Raji (cell line): ENCODE measurements around the gene ZNF92.

Source experiments
- POLR2A ChIP-seq: IDR thresholded peaks from 2 replicates; pipeline ENCODE4 v1.6.1; 2011; ENCODE audit warnings: low read depth, low read length, control low read depth; ENCODE audit not compliant: insufficient read depth

Gene ZNF92

DNA sequence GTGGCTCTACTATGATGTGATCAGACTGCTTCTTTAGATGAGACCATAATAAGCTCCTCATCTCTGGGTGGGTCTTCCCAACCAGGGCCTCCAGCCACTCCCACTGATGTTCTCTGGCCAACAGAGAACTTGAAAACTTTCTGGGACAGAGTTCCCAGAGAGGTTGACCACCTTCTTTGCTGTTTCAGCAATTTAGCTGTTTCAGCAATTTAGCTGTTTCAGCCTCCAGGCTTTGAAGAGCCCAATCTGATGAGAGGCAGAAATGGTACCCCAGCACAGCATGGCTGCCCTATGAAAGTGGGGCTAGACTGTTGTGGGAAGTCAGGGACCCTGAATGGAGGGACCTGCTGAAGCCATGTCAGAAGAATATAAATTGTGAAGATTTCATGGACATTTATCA, 49.0 kb downstream of the ZNF92 start:
- no peak for TF ChIP-seq POLR2A

GRCh38 chr7:65429642-65430343, 56.1 kb downstream of the ZNF92 start:
- TF ChIP-seq POLR2A, result no peak

GRCh38 chr7:65430344-65431186, 56.9 kb downstream of the ZNF92 start:
- TF ChIP-seq POLR2A, result no peak

DNA sequence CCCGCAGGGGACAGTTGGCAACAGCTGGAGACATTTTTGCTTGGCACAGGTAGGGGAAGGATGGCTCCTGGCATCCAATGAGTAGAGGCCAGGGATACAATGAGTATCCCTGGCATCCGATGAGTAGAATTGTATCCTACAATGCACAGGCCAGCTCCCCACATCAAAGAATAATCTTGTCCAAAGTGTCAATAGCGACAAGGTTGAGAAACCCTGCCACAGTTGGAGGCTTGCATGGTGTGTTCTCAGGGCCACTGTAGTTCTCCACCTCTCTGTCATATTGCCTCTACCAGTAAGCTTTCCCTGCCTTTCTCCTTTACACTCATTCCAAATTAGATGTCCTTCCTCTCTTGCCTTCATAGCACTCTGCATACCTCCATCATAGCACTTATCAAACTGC, 60.7 kb downstream of the ZNF92 start:
- no peak for TF ChIP-seq POLR2A

- no peak for TF ChIP-seq POLR2A
Observed at GRCh38 chr7:65436163-65436562, 62.5 kb downstream of the ZNF92 start.

- TF ChIP-seq POLR2A, result no peak
Observed at GRCh38 chr7:65438598-65438997, 64.9 kb downstream of the ZNF92 start.

GRCh38 chr7:65441010-65441409, 67.4 kb downstream of the ZNF92 start:
- no peak for TF ChIP-seq POLR2A

DNA sequence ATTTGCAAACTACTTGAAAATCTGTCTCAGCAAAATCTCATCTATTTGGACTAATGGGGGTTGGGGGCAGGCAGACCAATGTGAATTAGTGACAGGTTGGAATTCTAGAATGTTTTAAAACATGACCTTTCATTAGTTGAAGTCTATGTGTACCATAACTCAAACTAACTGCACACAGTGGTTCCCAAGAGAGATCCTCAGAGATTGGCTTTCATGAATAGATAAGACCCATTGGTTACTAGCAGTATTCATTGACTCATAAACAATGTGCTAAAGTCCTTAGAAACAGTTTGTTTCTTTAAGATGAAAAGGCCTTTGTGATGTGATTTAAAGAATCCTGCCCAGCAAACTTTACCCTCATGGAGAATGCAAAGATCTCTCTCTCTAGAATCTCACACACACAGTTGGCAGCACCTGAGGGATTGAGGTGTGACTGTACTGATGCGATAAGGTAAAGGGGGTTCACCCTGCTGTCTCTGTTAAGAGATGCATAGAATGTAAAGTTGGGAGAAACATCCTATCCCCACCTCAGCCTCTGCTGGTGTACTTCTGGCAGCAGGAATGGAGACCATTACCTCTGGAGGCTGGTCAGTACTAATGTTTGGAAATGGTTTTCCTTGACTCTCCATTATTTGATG, 70.7 kb downstream of the ZNF92 start:
- TF ChIP-seq POLR2A, result no peak

GRCh38 chr7:65444899-65445823, 71.5 kb downstream of the ZNF92 start:
- no peak for TF ChIP-seq POLR2A

DNA sequence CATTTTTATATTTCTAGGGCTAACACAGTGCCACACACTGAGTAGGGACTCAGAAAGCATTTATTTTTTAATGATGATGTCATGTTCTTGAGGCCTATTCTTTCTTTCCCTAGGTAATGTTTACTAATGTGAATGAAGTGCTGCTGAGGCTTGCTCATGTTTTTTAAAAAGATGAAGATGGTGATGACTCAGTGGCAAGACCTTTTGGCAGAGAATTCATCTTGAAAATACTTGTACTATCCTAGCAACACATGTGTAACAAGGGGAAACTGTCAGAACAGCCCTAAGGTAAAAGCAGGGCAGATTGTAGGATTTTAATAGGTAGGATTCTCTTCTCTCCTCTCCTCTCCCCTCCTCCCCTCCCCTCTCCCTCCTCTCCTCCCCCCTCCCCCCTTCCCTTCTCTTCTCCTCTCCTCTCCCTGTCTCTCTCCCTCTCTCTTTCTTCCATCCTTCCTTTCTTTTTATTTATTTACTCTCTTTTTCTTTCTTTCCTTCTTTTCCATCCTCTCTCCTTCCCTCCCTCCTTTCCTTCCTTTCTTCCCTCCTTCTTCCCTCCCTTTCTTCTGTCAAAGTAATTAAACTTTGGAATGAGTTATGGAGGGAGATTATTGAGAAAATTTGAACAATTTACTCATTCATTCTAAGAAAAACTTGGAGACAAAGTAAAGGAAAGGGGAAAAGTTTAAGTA, 75.3 kb downstream of the ZNF92 start:
- no peak for TF ChIP-seq POLR2A

DNA sequence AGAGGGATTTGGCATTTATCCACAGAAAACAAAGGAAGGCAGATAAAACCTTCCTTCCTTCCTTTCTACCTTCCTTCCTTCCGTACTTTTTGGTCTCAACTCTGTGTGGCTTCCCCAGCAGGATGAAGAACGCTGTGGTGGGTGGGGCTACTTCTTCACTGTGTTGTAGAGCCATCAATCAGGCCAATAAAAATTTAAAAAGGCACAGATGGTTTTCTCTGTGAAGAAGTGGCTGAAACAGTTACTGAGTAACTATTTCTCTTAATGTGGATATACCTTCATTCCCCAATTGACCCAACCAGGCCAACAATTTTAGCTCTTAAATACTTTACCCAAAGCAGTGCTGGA, 75.8 kb downstream of the ZNF92 start:
- TF ChIP-seq POLR2A, result no peak
